ENCODE results near the gene MED20.

MED20 gene

GRCh38 chr6:41858703-41859102 is 62.2 kb downstream of the MED20 start:
- no peak for DNase-seq (ENCODE audit: low read depth in 2 of 2, low spot score in 1 of 2)
